Stimulated activated CD4-positive, alpha-beta T cell treated with anti-CD3 and anti-CD28 coated beads, Interleukin-1b, Interleukin-23, amount 100 ng/mL, for 24 hours (primary cell): ENCODE measurements around the gene RAPSN.

Source experiments
- DNase-seq, 4 experiments: peaks; one replicate each; pipeline ENCODE4 v3.0.0-alpha.2; 2020; ENCODE audit warnings: low read depth in 4 of 4, low spot score in 1 of 4

The RAPSN gene

DNA sequence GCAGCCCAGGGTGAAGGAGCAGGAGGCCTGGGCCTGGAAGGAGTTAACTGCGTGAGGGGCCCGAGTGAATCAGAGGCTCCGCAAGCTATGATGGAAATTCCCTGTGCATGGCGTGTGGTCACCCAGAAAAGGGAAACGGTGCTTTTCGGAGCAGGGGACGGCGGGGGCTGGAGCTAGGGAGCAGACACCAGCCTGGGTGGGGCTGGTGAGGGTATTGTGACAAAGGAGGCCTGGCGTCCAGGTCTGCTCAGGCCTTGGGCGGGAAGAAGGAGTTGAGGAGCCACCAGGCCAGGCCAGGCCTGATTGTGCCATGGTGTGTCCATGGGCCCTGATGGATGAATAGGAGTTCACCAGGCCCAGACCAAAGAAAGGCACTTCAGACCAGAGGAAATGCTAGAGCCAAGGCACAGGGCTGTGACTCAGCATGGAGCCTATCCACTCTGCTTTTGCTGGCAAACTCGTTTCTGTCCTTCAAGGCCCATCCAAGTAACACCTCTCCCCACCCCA lies 57.8 kb downstream of the RAPSN start:
- DNase-seq = no peak

DNA sequence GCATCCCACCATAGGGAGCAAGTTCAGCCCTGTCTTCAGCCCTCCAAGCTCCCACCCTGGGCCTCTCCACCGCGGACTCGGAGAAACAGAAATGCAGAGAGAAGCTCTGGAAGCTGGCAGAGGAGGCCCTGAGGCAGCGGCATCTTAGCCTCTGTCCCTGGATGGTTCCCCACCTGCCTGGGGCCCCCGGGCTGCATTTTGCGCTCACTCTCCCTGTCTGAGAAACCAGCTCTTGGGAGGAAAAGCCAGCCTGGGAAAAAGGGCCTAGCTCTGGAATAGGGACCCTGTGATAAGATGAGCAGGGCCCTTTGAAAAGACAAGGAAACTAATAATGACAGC lies 58.5 kb downstream of the RAPSN start:
- DNase-seq = no peak

DNA sequence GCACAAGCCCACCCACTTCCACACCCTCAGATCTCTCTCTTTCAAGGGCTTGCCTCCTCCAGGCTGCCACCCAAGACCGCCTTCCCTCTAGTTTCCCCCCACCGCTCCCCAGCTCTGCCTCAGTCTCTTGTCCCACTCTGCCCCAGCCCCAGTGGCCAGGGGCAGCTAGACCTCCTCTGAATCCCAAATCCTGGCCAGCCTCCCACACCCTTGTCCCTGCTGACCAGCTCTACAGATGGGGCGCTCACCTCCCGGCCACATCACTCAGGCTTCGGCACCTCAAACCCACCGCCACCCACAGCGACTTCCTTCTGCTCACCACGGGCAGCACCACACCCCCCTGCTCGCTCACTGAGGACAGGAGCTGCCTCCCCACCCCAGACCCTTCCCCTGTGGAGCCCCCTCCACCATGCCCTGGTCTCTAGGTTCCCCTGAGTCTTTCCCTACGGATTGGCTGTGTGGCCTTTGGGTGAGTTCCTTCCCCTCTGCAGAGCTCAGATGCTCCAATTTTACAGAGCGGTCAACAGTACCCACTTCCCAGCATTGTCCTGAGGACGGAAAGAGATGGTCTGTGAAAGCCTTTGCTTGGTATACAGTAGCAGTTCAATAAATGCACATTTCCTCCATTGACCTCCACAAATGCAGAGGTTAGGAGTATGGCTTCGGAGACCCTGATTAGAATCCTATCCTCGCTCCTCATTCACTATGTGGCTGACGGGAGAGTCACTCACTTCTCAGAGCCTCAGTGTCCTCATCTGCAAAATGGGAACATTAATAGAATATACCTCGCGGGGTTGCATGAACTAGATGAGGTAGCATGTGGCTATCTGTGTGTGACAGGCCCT lies 59.1 kb downstream of the RAPSN start:
- no peak for DNase-seq

DNA sequence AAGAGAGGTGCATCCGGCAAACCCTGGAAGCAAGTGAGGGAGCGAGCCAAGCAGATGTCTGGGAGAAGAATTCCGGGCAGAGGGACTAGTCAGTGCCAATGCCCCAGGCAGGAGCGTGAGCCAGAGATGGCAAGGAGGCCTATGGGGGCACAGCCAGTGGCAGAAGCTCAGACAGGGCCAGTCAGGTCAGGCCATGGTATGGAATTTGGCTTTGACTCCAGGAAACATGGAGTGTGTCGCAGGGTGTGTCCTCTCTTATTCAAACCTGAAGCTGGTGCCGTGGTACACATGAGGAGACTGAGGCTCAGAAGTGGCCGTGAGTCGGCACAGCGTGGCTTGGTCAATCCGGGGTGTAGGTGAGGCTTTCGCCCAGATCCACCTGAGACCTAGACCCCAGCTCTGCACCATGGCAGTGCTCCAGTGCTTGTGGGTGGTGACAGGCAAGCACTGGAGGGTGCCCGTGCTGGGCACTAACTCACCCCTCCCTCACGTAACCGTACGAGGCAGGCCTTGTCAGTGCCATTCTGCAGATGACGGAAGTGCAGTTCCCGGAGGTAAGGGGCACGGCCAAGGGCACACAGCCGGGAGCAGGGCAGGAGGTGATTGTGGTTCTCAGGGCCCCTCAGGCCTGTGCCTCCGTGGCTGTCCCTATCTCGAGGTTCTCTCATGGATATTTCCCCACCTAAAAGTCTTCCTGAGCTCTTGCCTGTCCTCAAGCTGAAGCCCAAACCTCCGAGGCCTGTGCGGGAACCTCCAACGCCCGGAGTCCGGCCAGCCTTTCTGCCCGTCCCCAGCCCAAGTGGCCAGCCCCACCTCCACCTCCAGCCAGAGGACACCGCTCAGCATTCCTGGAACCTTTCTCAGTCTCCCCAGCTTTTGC lies 60.0 kb downstream of the RAPSN start:
- DNase-seq = no peak

DNA sequence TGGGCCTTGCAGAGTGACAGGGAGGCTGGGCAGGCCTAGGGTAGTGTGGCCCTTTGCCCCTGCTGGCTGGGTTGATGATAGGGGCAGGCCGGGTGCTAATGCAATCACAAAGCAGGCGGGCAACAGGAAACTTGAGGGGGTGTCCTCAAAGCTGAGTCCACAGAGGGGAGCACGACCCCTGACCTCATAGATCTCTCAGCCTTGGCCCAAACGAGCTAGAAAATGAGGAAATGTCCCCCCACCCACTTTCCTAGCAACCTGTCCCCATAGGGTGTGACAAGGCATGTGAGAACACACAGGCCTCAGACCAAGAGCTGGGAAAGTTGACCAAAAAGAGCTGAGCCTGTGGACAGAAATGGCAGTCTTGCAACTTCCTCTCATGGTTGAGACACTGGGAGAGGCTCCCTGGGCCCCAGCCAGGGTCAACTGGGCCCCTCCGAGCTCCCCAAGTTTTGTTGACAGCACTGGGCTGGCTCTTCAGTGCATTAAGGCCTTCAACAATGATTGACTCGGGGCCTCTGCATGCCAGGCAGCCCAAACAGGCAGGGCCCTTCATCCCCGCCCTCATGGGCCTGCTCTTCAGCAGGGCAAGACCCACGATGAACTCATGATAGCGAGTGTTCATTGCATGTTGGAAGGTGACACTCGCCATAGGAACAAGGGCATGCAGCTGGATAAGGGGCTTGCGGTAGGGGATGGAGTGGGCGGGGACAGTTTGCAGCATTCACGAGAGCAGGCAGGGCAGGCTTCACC lies 60.8 kb downstream of the RAPSN start:
- no peak for DNase-seq
